Left colon (tissue), 2 donors: Measurements from ENCODE around the gene CCR6. TPM values are rescaled to one million over a fixed set of nuclear protein-coding genes. Genes with fewer than 3 reads are reported as not detected.

Experiments used
- ATAC-seq: fragments of 200-7000 bp; cut with Tn5 transposase; one replicate; pipeline ENCODE4 v1.9.1; 2020; ENCODE audit warnings: mild to moderate bottlenecking, moderate library complexity
- DNase-seq, 2 donors: peaks; one replicate each; pipeline ENCODE4 v3.0.0-alpha.2; 2020
- intact Hi-C, 2 donors: fragments of 100-400 bp; cut with DNase I in 1 of 2; cut with micrococcal nuclease in 1 of 2; formaldehyde crosslinking; loops; one replicate each; pipeline versions ENCODE4 v1.11.2 to v1.14.0; 2022; cut with DNase I, micrococcal nuclease
- total RNA-seq, 2 donors: library from RNA; stranded (reverse); fragmentation: NEBNext Ultra II Directional; extraction: Animal tissue kit (Norgen Biotek cat#: 25700); gene quantifications; one replicate each; pipeline ENCODE4 v1.2.1, GENCODE V29; 2021
- donor health status: DM: no; HTN: no; CAD: no.
- donor health status: DM: yes; HTN: yes; CAD: no.

CCR6 gene
- total RNA-seq, 2 donors from 2014 or later, result 0.21 to 0.31 TPM

DNA sequence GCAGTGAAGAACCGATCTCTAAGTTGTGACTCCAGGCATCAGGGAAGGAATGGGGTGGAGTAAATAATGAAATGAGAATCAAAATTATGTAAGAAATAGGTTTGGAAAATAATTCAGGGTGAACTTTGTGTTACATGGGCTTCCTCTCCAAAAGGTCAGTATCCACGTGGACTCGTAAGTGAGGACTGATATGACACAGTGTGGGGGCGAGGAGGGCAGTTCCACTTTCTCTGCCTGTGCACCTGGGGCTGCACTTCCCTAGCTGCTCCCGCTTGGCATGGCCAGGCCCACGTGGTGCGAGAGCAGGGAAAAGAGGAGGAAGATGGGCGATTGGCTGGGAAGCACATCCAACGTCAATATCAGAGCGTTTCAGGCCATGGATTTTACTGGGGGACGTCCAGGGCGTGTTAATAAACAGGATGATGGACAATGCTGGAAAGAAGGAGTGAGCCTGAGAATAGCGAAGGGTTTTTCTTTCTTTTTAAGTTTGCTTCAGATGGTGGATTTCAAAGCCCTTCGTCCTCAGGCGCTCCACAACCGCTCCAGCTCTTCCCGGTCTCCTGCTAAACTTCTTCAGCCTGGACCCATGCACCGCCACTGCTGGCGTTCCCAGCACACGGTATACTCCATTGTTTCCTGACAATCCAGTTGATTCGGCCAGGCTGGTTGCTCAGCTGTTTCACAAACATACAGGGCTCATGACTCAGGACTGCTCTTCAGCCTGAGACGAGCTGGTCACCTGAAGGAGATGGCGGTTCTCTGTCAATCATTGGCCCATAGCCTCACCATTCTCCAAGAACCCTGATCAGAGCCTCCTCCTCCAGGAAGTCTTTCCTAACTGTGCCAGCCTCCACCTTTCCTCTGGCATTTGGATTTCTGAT, 11.8 kb downstream of the CCR6 start:
- ATAC-seq (no peak), DNase-seq (no peak)
- intact Hi-C loops, result no loop called here

DNA sequence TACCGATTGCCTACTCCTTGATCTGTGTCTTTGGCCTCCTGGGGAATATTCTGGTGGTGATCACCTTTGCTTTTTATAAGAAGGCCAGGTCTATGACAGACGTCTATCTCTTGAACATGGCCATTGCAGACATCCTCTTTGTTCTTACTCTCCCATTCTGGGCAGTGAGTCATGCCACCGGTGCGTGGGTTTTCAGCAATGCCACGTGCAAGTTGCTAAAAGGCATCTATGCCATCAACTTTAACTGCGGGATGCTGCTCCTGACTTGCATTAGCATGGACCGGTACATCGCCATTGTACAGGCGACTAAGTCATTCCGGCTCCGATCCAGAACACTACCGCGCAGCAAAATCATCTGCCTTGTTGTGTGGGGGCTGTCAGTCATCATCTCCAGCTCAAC, 13.5 kb downstream of the CCR6 start:
- ATAC-seq, result no peak
- no peak for DNase-seq
- intact Hi-C loops, result no loop called here

DNA sequence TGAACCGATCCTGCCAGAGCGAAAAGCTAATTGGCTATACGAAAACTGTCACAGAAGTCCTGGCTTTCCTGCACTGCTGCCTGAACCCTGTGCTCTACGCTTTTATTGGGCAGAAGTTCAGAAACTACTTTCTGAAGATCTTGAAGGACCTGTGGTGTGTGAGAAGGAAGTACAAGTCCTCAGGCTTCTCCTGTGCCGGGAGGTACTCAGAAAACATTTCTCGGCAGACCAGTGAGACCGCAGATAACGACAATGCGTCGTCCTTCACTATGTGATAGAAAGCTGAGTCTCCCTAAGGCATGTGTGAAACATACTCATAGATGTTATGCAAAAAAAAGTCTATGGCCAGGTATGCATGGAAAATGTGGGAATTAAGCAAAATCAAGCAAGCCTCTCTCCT, 14.2 kb downstream of the CCR6 start:
- DNase-seq, result no peak
- intact Hi-C loops, result no loop called here
- ATAC-seq, result no peak

DNA sequence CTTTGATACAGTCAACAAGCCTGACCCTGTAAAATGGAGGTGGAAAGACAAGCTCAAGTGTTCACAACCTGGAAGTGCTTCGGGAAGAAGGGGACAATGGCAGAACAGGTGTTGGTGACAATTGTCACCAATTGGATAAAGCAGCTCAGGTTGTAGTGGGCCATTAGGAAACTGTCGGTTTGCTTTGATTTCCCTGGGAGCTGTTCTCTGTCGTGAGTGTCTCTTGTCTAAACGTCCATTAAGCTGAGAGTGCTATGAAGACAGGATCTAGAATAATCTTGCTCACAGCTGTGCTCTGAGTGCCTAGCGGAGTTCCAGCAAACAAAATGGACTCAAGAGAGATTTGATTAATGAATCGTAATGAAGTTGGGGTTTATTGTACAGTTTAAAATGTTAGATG, 15.0 kb downstream of the CCR6 start:
- intact Hi-C loops, result no loop called here
- no peak for ATAC-seq

DNA sequence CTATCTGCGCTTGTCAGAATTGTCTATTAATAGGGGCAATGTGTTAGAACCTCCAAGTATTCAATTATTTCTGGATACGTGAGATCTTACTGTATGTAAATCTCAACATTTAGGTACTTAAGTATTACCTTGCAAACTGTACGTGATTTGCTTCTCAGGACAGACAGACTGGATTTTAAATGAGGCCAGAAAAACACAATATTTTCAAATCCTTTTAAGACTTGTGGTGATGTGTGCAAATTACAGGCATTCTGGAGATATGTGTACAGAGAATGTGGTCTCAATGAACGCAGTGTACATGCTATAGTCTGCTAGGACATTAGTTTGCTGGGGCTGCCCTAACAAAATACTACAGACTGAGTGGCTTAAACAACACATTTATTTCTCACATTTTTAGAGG, 16.9 kb downstream of the CCR6 start:
- DNase-seq (no peak), ATAC-seq (no peak)
- intact Hi-C loops, result loop anchor here in 1 of 2 donors (5.0 kb wide), 1 partner anchor 142 kb away; the partner anchor contains the start of gene CEP43

More for the DNA sequence above, 15.0 kb downstream of the CCR6 start:
- DNase-seq, result no peak

DNA sequence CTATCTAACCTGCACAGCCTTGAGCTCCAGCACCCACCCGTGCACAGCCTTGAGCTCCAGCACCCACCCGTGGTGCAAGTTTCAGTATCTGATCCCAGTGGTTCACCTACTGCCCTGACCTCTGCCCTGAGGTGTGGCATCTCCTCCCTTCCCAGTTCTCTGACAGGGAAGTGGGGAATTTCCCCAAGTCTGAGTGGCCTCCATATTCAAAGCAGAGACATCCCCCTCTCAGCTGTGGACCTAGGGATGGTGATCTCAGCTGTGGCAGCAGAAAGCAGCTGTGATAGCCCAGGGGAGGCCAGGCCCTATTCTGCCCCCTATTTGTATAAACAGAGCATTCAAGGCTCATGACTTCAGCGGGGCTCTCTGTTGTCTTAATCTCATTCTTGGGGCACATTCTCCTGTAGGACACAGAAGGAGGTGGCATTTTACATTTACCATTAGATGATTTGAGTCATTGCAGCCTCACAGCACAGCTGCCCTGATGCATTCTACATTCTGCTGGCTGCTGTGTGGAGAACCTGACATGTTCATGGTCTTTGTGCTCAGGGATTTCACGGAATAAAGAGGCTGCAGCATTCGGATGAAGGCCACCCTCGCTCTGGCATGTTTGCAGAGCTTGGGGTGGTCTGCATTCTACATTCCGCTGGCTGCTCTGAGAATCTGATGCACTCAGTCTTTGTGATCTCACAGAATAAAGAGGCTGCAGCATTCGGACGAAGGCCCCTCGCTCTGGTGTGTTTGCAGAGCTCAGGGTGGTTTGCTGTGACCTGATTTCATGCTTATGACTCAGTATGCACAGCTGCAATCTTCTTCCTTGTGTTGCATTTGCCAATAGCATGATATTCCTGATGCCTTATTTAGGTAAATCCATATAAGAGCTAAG, 17.9 kb downstream of the CCR6 start:
- ATAC-seq (peak; percentile 69), DNase-seq (no peak)
- intact Hi-C loops, result loop anchor here in 1 of 2 donors (5.0 kb wide), 1 partner anchor 144 kb away; the partner anchor contains the start of gene CEP43

DNA sequence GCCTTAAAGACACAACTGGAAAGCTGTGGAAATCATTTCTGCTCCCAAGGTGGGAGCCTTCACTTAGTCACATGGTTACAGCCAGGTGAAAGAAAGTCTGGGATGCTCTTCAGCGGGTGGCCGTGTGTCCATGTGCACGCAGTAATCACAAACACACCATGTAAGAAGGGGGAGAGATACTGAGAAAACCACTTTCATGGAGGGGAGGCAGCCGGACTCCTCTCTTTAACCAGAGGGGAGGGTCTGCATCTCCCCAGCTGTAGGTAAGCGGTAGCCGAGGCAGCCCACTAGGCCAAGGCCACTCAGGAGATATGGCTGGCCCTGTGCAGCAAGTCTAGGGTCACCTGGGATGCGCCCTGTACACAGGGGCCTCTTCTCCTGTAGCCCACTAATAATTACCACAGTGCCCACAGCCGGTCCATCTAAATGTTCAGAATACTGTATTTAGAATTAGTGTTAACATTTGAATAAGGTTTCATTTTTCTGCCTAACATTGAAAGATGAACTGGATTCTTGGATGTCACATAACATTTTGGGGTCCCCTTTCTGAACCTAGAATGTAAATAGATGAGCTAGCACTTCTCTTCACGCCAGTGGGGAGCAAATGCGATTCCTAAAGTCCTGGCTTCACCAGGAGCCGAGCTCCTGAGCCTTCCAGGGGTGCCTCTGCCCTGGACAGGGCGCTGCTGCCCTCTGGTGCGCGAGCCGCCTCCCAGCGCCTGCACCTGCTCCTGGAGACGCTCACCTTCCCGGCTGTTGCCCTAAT, 19.0 kb downstream of the CCR6 start:
- ATAC-seq (peak; percentile 98), DNase-seq (peak; percentile 47 to 69)
- intact Hi-C loops, result loop anchor here in 1 of 2 donors (5.0 kb wide), 1 partner anchor 145 kb away; the partner anchor contains the start of gene CEP43

DNA sequence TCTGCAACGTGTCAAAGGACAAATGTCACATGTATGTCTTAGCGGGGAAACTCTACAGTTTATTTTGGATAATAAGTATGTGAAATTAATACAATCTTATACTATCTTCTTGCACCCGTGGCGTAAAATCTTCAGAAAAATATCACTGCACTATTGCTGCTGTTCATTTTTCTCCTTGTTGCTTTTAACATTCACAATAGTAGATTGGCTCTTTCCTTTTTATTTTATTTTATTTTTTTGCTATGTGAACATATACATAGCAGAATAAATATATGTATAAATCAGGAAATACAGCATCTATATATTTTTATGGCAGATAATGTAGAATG, 19.5 kb downstream of the CCR6 start:
- intact Hi-C loops, result loop anchor here in 1 of 2 donors (5.0 kb wide), 1 partner anchor 145 kb away; the partner anchor contains the start of gene CEP43
- no peak for ATAC-seq
- DNase-seq, result no peak

DNA sequence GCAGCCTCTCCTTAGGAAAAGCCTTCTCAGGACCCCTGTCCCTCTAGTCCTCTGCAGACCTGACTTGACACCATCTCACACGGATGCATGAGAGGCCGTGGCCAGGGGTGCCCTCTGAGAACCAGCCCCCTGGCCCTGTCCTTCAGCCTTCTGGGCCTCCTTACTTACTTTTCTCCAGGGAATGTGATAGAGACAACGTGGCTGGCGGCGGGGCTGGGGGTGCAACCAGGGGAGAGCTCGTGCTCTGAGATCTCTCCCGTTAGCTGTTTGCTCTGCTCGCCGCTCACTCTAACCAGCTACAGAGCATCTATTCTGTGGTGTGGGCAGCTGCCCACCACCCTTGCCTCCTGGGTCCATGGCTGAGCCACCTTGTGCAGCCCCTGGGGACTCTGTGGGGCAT, 20.1 kb downstream of the CCR6 start:
- intact Hi-C loops, result loop anchor here in 1 of 2 donors (5.0 kb wide), 1 partner anchor 146 kb away; the partner anchor contains the start of gene CEP43
- DNase-seq (no peak), ATAC-seq (no peak)

DNA sequence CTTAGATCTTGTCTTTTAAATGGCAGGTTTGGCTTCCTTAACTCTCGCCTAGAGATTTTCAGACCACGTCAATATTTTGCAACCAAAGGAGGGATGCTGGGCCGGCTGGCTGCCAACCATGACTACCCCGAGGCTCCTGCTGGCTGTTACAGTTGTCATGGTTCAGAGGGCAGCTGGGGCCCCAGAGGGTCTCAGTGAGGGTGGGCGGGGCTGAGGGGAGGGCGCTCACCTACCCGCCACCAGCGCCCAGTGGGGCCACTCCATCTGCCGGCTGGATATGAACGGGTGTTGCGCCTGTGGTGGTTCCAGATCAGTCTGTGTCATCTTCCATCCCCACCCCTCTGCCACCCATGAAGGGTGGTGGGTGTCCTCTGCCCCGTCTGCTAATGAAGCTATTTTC, 22.6 kb downstream of the CCR6 start:
- ATAC-seq (no peak), DNase-seq (no peak)
- intact Hi-C loops, result loop anchor here in 1 of 2 donors (5.0 kb wide), 1 partner anchor 368 kb away; no protein-coding TSS in a partner anchor

DNA sequence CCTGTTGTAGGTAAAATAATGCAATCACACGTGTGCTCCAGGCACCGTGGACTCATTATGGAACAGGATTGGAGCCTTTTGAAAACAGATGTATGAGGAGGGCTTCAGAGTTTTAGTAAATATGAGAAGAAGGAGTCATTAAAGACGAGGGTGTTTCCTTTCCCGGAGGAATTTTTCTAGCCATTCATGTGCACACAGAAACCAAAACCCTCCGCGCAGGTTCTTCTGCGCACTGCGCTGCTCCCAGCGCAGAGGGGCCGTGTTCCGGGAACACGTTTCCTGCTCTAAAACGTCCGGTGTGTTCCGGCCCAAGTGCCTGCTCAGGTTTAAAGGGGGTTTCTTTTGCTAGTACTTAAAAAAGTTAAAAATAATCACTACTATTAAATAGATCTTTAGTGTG, 23.2 kb downstream of the CCR6 start:
- DNase-seq, result no peak
- intact Hi-C loops, result loop anchor here in 1 of 2 donors (5.0 kb wide), 1 partner anchor 369 kb away; no protein-coding TSS in a partner anchor
- no peak for ATAC-seq

DNA sequence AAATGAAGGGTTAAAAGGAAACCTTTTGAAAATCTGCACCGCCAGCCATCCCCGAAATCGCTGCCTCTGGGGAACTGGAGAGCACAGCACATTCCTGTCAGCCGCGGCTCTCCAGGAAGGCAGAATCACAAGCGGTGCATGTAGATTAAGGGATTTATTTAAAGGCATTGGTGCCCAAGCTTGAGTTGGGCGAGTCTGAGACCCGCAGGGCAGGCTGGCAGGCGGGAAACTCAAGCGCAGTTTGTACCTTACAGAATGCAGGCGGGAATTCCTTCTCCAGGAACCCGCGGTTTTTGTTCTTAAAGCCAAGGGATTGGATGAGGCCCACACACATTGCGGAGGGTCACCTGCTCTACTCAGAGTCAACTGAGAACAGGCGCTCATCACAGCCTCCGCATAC, 24.1 kb downstream of the CCR6 start:
- intact Hi-C loops, result loop anchor here in 1 of 2 donors (5.0 kb wide), 1 partner anchor 370 kb away; no protein-coding TSS in a partner anchor
- ATAC-seq, result no peak
- no peak for DNase-seq

DNA sequence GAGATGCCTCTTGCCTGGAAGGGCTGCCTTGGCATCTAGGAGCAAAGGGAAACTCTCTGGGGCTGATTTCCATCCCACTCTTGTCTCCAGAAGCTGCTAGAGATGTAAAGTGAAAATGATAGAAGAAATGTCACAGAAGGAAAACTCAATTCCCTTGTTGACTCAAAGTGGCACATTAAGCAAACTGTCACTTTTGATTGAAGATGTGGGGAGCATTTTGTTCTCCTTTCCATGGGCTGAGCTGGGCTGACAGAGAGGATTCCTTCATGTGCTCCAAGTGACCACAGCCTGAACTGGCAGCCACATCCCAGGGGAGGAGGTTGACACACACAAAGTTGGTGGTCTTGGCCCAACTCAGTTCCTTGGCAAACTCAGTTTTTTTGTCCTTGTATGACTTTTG, 25.1 kb downstream of the CCR6 start:
- intact Hi-C loops, result loop anchor here in 1 of 2 donors (5.0 kb wide), 1 partner anchor 371 kb away; no protein-coding TSS in a partner anchor

DNA sequence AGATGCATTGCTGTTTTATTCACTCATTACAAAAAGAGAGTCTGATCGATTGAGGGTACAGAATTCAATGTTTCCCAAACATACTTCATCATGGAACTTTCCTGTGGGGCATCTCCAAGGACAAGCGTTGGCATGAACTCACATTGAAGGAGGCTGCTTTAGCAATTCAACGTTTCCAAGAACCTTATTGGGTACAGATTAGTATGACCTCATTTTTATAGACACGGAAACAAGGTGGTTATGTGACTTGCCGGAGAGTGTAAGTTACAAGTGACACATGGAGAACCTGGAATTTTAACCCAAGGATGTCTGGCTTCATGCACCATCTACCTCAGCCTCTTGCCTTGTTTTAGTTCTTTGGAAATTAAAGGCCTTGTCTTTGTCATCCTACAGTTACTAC, 26.1 kb downstream of the CCR6 start:
- intact Hi-C loops, result loop anchor here in 1 of 2 donors (5.0 kb wide), 1 partner anchor 372 kb away; no protein-coding TSS in a partner anchor
- ATAC-seq (peak; percentile 80), DNase-seq (no peak)

More for the DNA sequence above, 25.1 kb downstream of the CCR6 start:
- ATAC-seq (no peak), DNase-seq (no peak)

DNA sequence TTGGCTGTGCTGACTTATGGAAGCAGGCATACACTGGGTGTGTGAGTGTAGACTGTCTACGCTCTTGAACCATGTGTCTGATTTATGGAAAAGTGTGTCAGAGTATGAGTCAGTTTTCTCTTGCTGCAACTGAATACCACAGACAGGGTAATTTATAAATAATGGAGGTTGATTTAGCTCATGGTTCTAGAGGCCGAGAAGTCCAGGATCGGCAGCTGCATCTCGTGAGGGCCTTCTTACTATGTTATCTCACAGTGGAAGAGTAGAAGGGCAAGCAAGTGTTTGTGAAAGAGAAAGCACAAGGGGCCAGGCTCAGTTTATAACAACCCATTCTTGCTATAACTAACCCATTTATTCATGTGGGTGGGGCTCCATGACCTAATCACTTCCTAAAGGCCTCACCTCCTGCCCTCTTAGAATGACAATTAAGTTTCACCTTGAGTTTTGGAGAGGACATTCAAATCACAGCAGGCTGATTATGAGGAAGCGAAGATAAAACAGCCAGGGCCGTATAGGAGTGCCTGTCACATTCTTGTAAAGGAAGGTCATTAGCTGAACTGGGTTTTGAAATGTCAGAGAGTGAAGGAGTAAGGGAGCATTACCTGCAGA, 28.1 kb downstream of the CCR6 start:
- intact Hi-C loops, result no loop called here
- ATAC-seq, result peak; percentile 26

DNA sequence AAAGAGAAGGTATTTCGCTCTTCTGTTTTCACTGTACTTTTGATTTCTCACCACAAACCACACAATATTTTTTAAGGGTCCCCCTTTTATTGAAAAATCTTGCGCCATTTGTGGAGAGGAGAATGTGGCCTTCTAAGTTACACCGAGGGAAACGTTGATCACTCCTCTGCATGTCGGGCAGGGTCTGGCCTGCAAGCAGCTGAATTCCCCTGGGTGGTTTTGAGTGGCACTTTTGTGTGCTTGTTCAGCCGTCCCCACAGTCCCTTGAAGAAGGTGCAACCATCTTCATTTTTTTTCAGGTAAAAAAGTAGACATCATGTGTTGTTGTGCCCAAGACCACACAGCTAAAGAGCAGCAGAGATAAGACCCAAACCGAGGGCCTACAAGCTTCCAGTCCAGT, 28.8 kb downstream of the CCR6 start:
- DNase-seq (no peak), ATAC-seq (no peak)
- intact Hi-C loops, result no loop called here

More for the DNA sequence above, 28.1 kb downstream of the CCR6 start:
- DNase-seq, result no peak

DNA sequence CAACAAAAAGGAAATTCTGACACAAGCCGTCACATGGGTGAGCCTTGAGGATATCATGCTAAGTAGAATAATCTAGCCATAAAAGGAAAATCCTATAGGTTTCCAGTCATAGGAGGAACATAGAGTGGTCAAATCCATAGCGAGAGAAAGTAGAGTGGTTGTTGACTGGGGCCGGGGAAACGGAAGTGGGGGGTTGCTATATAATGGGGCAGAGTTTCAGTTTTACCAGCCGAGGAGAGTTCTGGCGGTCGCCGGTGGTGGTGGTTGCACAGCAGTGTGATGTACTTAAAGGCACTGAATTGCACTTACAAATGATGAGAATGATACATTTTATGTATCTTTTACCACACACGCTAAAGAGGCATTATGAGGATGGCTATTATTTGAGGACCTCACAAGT, 30.0 kb downstream of the CCR6 start:
- intact Hi-C loops, result no loop called here
- ATAC-seq (no peak), DNase-seq (no peak)

DNA sequence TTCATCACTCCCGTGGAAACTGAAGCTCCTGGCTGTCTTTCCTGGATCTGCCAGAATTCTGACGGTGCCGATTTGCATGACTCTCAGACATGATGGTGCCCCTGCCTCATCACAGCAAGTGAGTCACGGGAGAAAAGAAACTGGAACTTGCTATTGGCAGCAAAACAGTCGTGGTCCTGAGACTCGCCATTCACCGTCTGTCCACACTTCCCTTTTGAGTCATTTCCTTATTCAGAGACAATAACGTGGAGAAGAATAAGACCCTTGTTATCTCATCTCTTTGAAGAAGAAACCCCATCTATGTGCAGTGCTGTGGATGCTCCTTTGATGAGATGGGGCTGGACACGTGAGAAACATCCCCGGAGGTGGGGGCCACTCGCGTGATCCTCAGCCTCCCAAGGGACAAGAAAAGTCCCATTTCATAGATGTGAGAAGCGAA, 30.6 kb downstream of the CCR6 start:
- intact Hi-C loops, result no loop called here
- DNase-seq (no peak), ATAC-seq (no peak)
